A673 (cell line): ENCODE results near the gene SBF2.

Source experiments
- EZH2 ChIP-seq: fragments of 200-600 bp; sonication (generic); IDR thresholded peaks from 2 replicates; pipeline ENCODE4 v1.6.1; 2017; ENCODE audit warnings: borderline replicate concordance, low read depth, mild to moderate bottlenecking, mixed read lengths, antibody characterized with exemption, low read length; ENCODE audit not compliant: poor library complexity, severe bottlenecking
- TF ChIP-seq, protein P1 (sequence below): fragments of 300-800, 200-600 bp; sonication (generic); conservative IDR thresholded peaks from 2 replicates; pipeline ENCODE4 v1.5.1; 2017; ENCODE audit warnings: low read depth, mild to moderate bottlenecking, antibody characterized with exemption, low read length, moderate library complexity, mixed read lengths

- TF ChIP-seq, protein P1, sequence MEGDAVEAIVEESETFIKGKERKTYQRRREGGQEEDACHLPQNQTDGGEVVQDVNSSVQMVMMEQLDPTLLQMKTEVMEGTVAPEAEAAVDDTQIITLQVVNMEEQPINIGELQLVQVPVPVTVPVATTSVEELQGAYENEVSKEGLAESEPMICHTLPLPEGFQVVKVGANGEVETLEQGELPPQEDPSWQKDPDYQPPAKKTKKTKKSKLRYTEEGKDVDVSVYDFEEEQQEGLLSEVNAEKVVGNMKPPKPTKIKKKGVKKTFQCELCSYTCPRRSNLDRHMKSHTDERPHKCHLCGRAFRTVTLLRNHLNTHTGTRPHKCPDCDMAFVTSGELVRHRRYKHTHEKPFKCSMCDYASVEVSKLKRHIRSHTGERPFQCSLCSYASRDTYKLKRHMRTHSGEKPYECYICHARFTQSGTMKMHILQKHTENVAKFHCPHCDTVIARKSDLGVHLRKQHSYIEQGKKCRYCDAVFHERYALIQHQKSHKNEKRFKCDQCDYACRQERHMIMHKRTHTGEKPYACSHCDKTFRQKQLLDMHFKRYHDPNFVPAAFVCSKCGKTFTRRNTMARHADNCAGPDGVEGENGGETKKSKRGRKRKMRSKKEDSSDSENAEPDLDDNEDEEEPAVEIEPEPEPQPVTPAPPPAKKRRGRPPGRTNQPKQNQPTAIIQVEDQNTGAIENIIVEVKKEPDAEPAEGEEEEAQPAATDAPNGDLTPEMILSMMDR, result no peak
- no peak for TF ChIP-seq EZH2
Observed at GRCh38 chr11:10315083-10315482, 21.1 kb upstream of the SBF2 start.
